ENCODE data around the gene VAV3. TPM values are rescaled to one million over a fixed set of nuclear protein-coding genes. Genes with fewer than 3 reads are reported as not detected.

The VAV3 gene
- total and polyA plus RNA-seq, 2 experiments from 2014 or later = under 0.01 to 0.24 TPM

- no peaks in the 10 kb centered on the region for H3K9me2 ChIP-seq (ENCODE audit: insufficient read depth)
- peaks cover 17% of the 10 kb centered on the region for H3K4me1 ChIP-seq (ENCODE audit: insufficient read depth)
- whole genome bisulfite sequencing, 2 experiments (ENCODE audit: low coverage in 1 of 2, low lambda C conversion rate in 2 of 2, missing lambda C conversion rate in 2 of 2) = 92 to 95% methylated on average over 4 of the region's 4 CpGs
- no peaks in the 10 kb centered on the region for H3K27me3 ChIP-seq (replicated peaks; ENCODE audit: insufficient read depth)
- no peak overlapping the region for H3K4me3 ChIP-seq
- no peaks in the 10 kb centered on the region; the same call in 1 of the 2 replicates for H3F3A ChIP-seq (ENCODE audit: insufficient read depth)
- DNase-seq = no peak
- no peaks in the 10 kb centered on the region for H3K79me2 ChIP-seq (ENCODE audit: insufficient read depth)
- no peak overlapping the region for H3K4me2 ChIP-seq (ENCODE audit: unreplicated experiment)
- H3K9ac ChIP-seq = no peak overlapping the region
- no peak overlapping the region for H2AFZ ChIP-seq
- H3K27ac ChIP-seq = no peak overlapping the region
- TF ChIP-seq EZH2 (IDR thresholded peaks at IDR 0.05; ENCODE audit: insufficient read depth, poor library complexity, severe bottlenecking) (no peak), EZH2phosphoT487 (IDR thresholded peaks at IDR 0.05; ENCODE audit: insufficient read depth, low read depth) (no peak)
- H4K20me1 ChIP-seq (ENCODE audit: insufficient read depth) = no peaks in the 10 kb centered on the region
- in situ Hi-C loops (cut with MboI) = loop anchor here (25.0 kb wide), 1 partner anchor 191 kb away; no protein-coding TSS in a partner anchor
- no peaks in the 10 kb centered on the region for H3K36me3 ChIP-seq (ENCODE audit: low read depth)
- H3K9me3 ChIP-seq (ENCODE audit: low read depth) = no peaks in the 10 kb centered on the region
Observed at GRCh38 chr1:107546576-107546975, 418.4 kb downstream of the VAV3 start.

- H4K20me1 ChIP-seq (ENCODE audit: insufficient read depth) = no peaks in the 10 kb centered on the region
- no peak for DNase-seq
- no peak overlapping the region for H3K4me2 ChIP-seq (ENCODE audit: unreplicated experiment)
- H3K9me2 ChIP-seq (ENCODE audit: insufficient read depth) = no peaks in the 10 kb centered on the region
- no peak overlapping the region for H3K4me3 ChIP-seq
- no peaks in the 10 kb centered on the region for H3K27me3 ChIP-seq (replicated peaks; ENCODE audit: insufficient read depth)
- no peak overlapping the region for H3K27ac ChIP-seq
- H3K9me3 ChIP-seq (ENCODE audit: low read depth) = no peaks in the 10 kb centered on the region
- TF ChIP-seq EZH2 (IDR thresholded peaks at IDR 0.05; ENCODE audit: insufficient read depth, poor library complexity, severe bottlenecking) (no peak), EZH2phosphoT487 (IDR thresholded peaks at IDR 0.05; ENCODE audit: insufficient read depth, low read depth) (no peak)
- no peak overlapping the region for H3K9ac ChIP-seq
- no peaks in the 10 kb centered on the region for H3K36me3 ChIP-seq (ENCODE audit: low read depth)
- no peaks in the 10 kb centered on the region for H3K79me2 ChIP-seq (ENCODE audit: insufficient read depth)
- WGBS, 2 experiments (ENCODE audit: low coverage in 1 of 2, low lambda C conversion rate in 2 of 2, missing lambda C conversion rate in 2 of 2) = 64 to 66% methylated on average over 4 of the region's 4 CpGs
- no peak overlapping the region for H2AFZ ChIP-seq
- H3F3A ChIP-seq (ENCODE audit: insufficient read depth) = no peaks in the 10 kb centered on the region
- peaks cover 12% of the 10 kb centered on the region for H3K4me1 ChIP-seq (ENCODE audit: insufficient read depth)
- in situ Hi-C loops (cut with MboI) = loop anchor here (25.0 kb wide), 1 partner anchor 191 kb away; no protein-coding TSS in a partner anchor
Observed at GRCh38 chr1:107545879-107546278, 419.1 kb downstream of the VAV3 start.

GRCh38 chr1:107545056-107545577, 419.9 kb downstream of the VAV3 start:
- Histone ChIP-seq H3K9ac (no peak overlapping the region), H3F3A (ENCODE audit: insufficient read depth) (no peaks in the 10 kb centered on the region), H3K4me1 (ENCODE audit: insufficient read depth) (peaks cover 12% of the 10 kb centered on the region), H3K9me2 (ENCODE audit: insufficient read depth) (no peaks in the 10 kb centered on the region), H3K36me3 (ENCODE audit: low read depth) (no peaks in the 10 kb centered on the region), H3K4me2 (ENCODE audit: unreplicated experiment) (no peak overlapping the region), H3K9me3 (ENCODE audit: low read depth) (no peaks in the 10 kb centered on the region), H4K20me1 (ENCODE audit: insufficient read depth) (no peaks in the 10 kb centered on the region), H3K27me3 (replicated peaks; ENCODE audit: insufficient read depth) (no peaks in the 10 kb centered on the region), H3K79me2 (ENCODE audit: insufficient read depth) (no peaks in the 10 kb centered on the region), H3K4me3 (no peak overlapping the region), H3K27ac (no peak overlapping the region), H2AFZ (no peak overlapping the region)
- in situ Hi-C loops (cut with MboI) = loop anchor here (25.0 kb wide), 1 partner anchor 192 kb away; no protein-coding TSS in a partner anchor
- 44 to 54% methylated on average over 2 of the region's 2 CpGs for WGBS, 2 experiments (ENCODE audit: low coverage in 1 of 2, low lambda C conversion rate in 2 of 2, missing lambda C conversion rate in 2 of 2)
- no peak for DNase-seq
- no peak for TF ChIP-seq EZH2phosphoT487 (IDR thresholded peaks at IDR 0.05; ENCODE audit: insufficient read depth, low read depth)
- no peak for TF ChIP-seq EZH2 (IDR thresholded peaks at IDR 0.05; ENCODE audit: insufficient read depth, poor library complexity, severe bottlenecking)

GRCh38 chr1:107544285-107544684, 420.7 kb downstream of the VAV3 start:
- Histone ChIP-seq H3K27ac (no peak overlapping the region), H3K4me2 (ENCODE audit: unreplicated experiment) (no peak overlapping the region), H3K4me1 (ENCODE audit: insufficient read depth) (peaks cover 12% of the 10 kb centered on the region), H3K79me2 (ENCODE audit: insufficient read depth) (no peaks in the 10 kb centered on the region), H3F3A (ENCODE audit: insufficient read depth) (no peaks in the 10 kb centered on the region), H3K9me2 (ENCODE audit: insufficient read depth) (no peaks in the 10 kb centered on the region), H3K4me3 (no peak overlapping the region), H4K20me1 (ENCODE audit: insufficient read depth) (no peaks in the 10 kb centered on the region), H3K9me3 (ENCODE audit: low read depth) (no peaks in the 10 kb centered on the region), H3K27me3 (replicated peaks; ENCODE audit: insufficient read depth) (no peaks in the 10 kb centered on the region), H3K36me3 (ENCODE audit: low read depth) (no peaks in the 10 kb centered on the region), H3K9ac (no peak overlapping the region), H2AFZ (no peak overlapping the region)
- WGBS, 2 experiments (ENCODE audit: low coverage in 1 of 2, low lambda C conversion rate in 2 of 2, missing lambda C conversion rate in 2 of 2) = 90 to 93% methylated on average over 4 of the region's 4 CpGs
- in situ Hi-C loops (cut with MboI) = loop anchor here (25.0 kb wide), 1 partner anchor 193 kb away; no protein-coding TSS in a partner anchor
- DNase-seq = no peak
- TF ChIP-seq EZH2 (IDR thresholded peaks at IDR 0.05; ENCODE audit: insufficient read depth, poor library complexity, severe bottlenecking) (no peak), EZH2phosphoT487 (IDR thresholded peaks at IDR 0.05; ENCODE audit: insufficient read depth, low read depth) (no peak)
